GF-D8 (cell line): ENCODE measurements around the gene TSPAN16.

Source experiments
- DNase-seq: peaks from one replicate; lab custom pipeline; 2025; lab: John Stamatoyannopoulos, UW

The TSPAN16 gene

DNA sequence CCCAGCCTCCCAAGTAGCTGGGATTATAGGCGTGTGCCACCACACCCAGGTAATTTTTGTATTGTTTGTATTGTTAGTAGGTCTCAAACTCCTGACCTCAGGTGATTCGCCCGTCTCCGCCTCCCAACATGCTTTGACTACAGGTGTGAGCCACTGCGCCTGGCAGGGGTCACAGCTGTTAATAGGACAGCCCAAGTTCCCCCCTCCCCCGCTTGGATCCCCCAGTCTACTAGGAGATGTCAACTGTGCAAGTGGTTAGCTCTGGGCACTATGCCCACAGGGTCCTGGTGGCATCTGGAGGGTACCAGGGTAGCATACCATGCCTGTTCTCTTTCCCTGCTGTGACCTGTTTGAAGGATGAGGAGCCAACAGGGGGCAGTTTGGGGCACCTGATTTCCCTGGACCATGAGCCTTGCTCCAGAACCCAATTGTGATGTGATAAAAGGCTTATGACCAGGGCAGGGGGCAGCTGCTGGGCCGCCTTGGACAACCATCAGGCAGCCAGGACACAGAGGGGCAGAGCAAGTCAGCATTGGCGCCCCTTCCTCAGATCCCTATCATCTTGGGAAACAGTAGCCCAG is at the start of gene TSPAN16:
TSS of gene TSPAN16 (plus strand) at position 496 of the 581 bp plus-strand sequence. CDS start 138 bp downstream, outside the sequence.
- DNase-seq: no peak

- DNase-seq: no peak
These were observed 49.0 kb upstream of the TSPAN16 start for GRCh38 chr19:11246941-11247340.

DNA sequence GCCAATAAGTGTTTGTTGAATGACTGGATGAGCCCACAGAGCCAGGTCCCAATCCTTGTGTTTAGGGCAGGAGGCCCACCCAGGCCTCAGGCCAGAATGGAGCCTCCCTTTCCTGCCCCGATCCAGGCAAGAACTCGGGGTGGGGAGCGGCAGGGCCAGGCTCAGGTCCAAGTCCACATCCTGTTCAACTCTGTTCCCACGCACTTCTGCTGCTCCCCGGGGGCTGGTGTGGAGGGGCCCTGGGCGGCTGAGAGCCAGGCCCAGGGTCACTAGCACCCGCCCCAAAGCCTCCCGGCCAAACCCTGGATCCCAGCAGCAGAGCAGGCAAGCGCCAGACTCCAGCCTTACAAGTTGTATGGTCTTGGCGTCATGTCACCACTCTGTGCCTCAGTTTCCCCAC is 48.6 kb upstream of the TSPAN16 start:
- no peak for DNase-seq

DNA sequence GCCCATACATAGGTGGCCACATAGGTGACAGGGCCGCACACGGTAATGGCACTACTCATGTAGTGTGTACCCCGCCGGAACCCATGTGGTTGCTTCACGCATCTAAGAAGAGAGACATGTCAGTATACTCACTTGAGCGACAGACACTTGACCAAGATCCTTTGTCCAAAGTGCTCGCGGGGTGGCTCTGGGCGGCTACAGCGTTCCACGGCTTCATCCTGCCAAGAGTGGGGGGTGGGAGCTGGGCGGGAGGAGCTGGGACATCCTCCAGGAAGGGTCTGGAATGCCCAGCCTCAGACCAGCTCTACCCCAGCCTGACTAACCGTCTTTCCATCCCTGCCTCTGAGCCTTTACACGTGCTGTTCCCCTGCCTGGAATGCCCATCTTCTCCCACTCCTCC is 48.0 kb upstream of the TSPAN16 start:
- no peak for DNase-seq

DNA sequence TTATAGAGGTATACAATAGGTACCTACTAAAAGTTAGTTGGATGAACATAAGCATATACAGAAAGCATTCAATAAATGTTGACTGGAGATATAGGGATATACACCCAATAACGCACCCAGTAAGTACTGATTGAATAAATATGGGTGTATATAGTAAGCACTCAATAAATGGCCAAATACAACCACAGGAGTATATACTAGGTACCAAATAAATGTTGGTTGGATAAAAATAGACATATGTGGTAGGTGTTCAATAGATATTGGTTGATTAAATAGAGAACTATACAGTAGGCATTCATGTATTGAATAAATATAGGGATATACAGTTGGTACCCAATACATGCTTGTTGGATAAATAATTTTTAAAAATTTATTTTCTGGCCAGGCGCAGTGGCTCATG is 47.1 kb upstream of the TSPAN16 start:
- DNase-seq: no peak

- DNase-seq: no peak
These were observed 44.7 kb upstream of the TSPAN16 start for GRCh38 chr19:11251217-11251616.

GRCh38 chr19:11251650-11252314 is 44.2 kb upstream of the TSPAN16 start:
- no peak for DNase-seq

DNA sequence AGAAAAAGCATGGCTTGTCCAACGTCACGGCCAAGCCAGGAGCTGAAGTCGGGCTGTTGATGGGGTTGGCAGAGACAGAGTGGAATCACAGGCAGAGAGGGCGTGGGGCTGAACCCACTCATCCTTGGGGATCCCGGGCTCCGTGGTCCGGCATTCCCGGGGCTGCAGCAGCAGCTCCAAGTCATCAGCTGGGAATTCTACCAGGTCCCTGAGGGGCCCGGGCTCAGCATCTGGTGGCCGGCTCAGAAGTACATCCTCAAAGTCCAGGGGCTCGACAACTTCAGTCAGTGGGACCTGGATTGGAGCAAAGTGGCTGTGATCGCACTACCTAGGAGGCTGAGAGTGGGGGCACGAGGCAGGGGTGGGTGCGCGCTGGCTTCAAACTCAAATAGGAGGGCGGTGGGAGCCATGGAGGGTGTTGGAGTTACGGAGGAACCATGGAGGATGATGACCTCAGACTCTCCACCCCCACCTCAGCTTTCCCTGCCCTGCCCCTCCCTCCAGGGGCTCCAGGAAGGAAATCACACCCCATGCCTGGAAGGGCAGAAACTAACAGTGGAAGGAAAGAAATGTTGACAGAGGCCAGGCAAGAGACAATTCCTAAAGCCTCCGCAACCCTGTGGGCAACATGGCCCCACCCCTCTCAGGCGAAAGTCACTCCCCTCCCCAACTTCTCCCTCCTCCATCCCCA is 43.1 kb upstream of the TSPAN16 start:
- no peak for DNase-seq

DNA sequence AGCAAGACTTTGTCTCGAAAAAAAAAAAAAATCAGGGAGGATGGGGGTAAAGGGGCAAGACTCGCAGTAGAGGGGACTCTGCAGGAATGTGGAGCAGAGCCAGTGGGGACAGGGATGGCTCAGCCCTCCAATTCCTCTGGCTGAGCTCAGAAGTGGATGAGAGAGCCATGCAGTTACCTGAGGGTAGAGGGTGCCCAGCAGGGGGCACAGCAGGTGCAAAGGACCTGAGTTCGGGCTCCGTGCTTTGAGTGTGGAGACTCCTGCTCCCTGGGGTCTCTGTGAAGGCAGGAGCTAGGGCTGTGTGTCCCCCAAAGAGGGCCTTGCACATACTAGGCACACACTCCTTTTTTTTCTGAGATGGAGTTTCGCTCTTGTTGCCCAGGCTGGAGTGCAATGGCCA is 41.3 kb upstream of the TSPAN16 start:
- DNase-seq: no peak

DNA sequence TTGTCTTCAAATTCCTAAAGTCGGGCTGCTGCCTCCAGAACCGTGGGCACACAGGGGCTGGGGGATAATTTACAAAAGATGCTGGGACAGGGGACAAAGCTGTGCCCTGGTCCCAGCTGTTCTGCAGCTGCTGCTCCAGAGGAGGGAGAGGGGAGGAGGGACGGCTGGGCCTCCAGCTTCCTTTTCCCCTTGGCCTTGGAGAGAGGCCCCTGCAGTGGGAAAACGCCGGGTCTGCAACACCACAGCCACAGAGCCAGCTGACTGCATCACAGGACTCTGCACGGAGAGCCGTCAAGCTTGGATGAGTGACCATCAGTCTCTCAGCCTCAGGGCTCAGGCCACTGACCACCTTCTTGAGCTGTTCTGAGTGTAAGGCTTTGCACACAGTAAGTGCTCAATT is 39.8 kb upstream of the TSPAN16 start:
- DNase-seq: no peak

- DNase-seq: no peak
These were observed 38.0 kb upstream of the TSPAN16 start for GRCh38 chr19:11257846-11258380.

GRCh38 chr19:11260996-11261395 is 35.0 kb upstream of the TSPAN16 start:
- DNase-seq: no peak

DNA sequence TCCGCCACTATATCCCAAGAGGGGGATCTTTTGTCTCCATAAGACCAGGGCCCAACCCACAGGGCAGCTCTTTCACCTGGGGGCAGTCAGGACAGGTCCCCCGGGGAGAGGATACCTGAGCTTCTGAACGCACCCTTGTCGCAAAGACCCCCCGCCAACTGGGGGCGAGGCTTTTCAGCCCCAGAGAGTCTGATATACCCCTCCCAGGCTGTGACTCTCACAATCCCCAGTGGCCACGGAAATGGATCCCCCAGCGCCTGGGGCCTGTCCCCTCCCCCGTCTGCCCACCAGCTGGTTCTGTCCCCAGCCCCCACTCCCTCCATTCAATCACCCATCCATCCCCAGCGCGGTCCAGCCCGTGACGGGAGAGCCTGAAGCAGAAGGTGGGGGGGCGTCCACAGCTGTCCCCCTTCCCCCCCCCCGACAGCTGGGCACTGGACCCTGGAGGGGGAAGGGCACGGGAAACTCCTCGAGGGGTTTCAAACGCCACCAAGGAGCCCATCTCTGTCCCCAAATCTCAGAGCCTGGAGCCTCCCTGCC is 34.5 kb upstream of the TSPAN16 start:
- DNase-seq: no peak

DNA sequence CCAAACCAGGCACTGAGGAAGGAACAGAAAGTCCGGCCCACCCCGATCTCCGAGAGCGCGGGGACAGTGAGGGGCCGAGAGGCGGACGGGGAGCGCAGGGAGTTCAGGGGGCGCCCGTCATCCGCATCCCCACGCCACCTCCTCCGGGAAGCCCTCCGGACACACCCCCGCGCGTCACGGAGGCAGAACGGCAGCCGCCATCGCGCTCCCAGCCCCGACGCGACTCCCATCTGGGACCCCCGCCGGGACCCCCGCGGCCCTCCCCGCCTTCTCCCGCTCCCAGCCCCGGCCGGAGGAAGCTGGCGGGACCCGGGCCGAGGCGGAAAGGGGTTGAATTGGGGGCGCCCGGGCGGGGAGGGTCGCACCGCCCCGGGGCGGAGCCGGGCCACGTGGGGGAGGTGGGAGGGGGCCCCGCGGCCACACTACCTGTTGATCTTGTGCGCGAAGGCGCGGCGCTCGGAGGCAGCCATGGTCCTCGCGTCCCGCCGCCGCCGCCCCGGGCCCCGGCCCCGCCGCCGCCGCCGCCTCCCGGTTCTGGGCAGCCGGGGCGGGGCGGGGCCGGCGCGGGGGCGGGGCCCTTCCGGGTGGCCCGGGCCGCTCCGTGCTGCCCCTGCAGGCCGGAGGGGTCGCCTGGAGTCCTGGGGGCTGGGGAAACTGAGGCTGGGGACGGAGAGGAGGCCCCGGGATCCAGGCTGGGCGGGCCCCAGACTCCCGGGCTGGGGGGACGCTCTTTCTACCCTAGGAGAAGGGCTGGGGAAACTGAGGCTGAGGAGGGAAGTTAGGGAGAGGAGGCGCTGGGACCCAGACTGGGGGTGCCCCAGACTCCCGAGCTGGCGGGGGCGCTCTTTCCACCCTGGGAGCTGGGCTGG is 33.8 kb upstream of the TSPAN16 start, which contains the start of gene DOCK6:
TSS of gene DOCK6 (minus strand) at position 554 of the 869 bp plus-strand sequence. CDS start at position 470, 84 bp downstream.
- DNase-seq: no peak

DNA sequence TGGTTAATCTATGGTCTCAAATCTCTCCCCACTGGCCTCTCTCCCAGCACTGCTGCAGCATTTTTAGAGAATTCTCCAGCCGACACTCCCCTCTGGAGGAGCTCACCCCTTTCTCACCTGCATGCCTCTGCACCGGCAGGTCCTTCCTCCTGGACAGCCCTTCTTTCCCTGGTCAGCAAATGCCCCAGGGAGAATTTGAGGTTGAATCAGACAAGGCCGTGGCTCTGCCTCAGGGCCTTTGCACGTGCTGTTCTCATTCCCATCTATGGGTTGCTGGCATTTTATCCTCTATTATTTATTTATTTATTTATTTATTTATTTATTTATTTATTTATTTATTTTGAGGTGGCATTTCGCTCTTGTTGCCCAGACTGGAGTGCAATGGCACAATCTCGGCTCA is 32.2 kb upstream of the TSPAN16 start:
- no peak for DNase-seq

DNA sequence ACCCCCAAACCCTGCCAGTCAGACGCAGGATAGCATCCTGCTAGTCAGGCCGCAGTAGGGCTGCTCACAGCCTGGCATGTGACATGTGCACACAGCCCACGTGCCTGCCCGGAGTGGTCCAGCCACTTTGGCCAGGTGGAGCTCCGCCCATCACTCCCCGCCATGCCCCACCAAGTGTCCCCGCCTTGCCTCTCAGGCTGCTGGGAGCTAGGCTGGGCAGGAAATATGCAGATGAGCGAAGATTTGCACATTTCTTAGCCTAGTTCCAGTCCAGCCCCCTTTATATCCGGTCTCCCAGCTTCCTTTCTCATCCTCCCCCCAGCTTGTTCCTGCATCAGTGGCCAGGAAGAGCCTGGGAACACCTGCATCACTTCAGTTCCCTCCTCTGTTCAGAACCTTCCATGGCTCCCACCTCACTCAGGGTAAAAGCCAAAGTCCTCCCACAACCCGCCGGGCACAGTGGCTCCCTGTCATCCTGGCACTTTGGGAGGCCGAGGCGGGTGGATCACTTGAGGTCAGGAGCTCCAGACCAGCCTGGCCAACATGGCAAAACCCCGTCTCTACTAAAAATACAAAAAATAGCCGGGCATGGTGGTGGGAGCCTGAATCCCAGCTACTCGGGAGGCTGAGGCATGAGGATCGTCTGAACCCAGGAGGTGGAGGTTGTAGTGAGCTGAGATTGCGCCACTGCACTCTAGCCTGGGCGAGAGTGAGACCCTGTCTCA is 31.3 kb upstream of the TSPAN16 start:
- DNase-seq: no peak

GRCh38 chr19:11265177-11265784 is 30.7 kb upstream of the TSPAN16 start:
- DNase-seq: no peak

DNA sequence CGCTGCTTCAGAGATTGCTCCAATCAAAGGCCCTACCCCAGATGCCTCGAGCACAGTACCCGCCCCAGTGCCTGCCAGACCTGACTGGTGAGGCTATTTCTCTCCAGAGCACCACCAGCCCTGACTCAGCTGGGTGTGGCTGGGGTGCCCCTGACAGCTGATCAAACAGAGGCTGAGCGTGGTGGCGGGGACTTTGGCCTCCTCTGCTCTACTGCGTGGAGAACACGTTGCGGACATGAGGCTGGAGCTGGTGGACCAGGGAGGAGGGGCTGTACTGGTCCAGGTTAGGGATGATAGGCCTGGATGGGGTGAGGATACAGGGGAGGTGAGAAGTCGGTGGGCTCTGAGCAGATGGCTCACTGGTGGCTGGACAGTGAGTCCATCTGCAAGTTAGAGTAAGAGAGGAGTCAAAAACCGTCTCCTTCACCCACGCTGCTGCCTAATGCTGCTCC is 30.1 kb upstream of the TSPAN16 start:
- DNase-seq: no peak

GRCh38 chr19:11267316-11268085 is 28.5 kb upstream of the TSPAN16 start:
- DNase-seq: no peak

DNA sequence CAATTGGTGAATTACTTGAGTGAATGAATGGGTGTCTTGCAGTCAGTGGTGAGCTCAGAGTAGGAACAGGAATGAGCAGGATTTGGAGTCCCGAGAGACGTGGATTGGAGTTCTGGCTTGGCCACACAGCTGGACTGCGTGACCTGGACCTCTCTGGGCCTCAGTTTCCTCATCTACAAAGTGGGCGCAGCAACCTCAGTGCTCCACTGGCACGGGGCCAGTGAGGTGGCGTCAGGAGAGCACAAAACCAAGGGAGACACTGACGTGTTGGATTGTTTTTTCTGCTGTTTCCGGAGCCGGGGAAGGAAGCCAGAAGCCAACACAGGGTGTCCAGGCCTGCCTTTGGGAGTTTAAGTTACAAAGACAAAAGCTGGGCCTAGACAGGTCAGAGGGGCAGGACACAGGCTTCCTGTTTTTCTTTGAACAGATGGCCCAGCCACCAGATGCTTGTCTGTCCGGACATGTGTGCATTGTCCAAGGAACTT is 27.1 kb upstream of the TSPAN16 start:
- no peak for DNase-seq
